Astrocyte (in vitro differentiated cells and primary cell): ENCODE data around the gene C1orf21.

ENCODE experiments used
- CTCF ChIP-seq: IDR thresholded peaks from 2 replicates; pipeline ENCODE4 v1.5.1; 2011; ENCODE audit warnings: low read depth, mild to moderate bottlenecking, inconsistent platforms, low read length, moderate library complexity; ENCODE audit not compliant: insufficient read depth
- EZH2 ChIP-seq: IDR thresholded peaks from 2 replicates; pipeline ENCODE4 v1.6.1; 2012; ENCODE audit warnings: mild to moderate bottlenecking, low read length, inconsistent platforms; ENCODE audit not compliant: insufficient read depth

- TF ChIP-seq CTCF (no peak), EZH2 (no peak)
Observed at GRCh38 chr1:184664661-184665060, 277.8 kb downstream of the C1orf21 start.
